Measurements from ENCODE around the gene NSUN7.

Gene NSUN7

GRCh38 chr4:40857956-40858355 lies 108.2 kb downstream of the NSUN7 start:
- no peak for DNase-seq (ENCODE audit: extremely low read depth, low read depth)
- TF ChIP-seq, protein P1, sequence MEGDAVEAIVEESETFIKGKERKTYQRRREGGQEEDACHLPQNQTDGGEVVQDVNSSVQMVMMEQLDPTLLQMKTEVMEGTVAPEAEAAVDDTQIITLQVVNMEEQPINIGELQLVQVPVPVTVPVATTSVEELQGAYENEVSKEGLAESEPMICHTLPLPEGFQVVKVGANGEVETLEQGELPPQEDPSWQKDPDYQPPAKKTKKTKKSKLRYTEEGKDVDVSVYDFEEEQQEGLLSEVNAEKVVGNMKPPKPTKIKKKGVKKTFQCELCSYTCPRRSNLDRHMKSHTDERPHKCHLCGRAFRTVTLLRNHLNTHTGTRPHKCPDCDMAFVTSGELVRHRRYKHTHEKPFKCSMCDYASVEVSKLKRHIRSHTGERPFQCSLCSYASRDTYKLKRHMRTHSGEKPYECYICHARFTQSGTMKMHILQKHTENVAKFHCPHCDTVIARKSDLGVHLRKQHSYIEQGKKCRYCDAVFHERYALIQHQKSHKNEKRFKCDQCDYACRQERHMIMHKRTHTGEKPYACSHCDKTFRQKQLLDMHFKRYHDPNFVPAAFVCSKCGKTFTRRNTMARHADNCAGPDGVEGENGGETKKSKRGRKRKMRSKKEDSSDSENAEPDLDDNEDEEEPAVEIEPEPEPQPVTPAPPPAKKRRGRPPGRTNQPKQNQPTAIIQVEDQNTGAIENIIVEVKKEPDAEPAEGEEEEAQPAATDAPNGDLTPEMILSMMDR (IDR thresholded peaks at IDR 0.05; ENCODE audit: low read depth, low read length), result no peak

- TF ChIP-seq, protein P1 (IDR thresholded peaks at IDR 0.05; ENCODE audit: low read depth, low read length), result no peak
Observed at GRCh38 chr4:40858962-40859361, 109.2 kb downstream of the NSUN7 start.

More at GRCh38 chr4:40858962-40859361, 109.2 kb downstream of the NSUN7 start:
- DNase-seq (ENCODE audit: extremely low read depth, low read depth), result no peak
